Effector CD8-positive, alpha-beta T cell (primary cell): ENCODE data around the gene CHERP.
A peak's percentile ranks its signal among the peaks of the same experiment; 100 is the strongest.
"Not testable (repeated sequence)": the region's sequence is repeated elsewhere in the genome, so short reads cannot be mapped to it uniquely, and the experiment has no call there.

ENCODE experiments used
- DNase-seq: peaks from one replicate; lab custom pipeline; 2025; lab: John Stamatoyannopoulos, UW

The CHERP gene

GRCh38 chr19:16577531-16577985, 35.3 kb upstream of the CHERP start:
- no peak for DNase-seq

- no peak for DNase-seq
These were observed 34.7 kb upstream of the CHERP start for GRCh38 chr19:16576690-16577530.

GRCh38 chr19:16575861-16576689, 33.8 kb upstream of the CHERP start:
- DNase-seq = no peak

DNA sequence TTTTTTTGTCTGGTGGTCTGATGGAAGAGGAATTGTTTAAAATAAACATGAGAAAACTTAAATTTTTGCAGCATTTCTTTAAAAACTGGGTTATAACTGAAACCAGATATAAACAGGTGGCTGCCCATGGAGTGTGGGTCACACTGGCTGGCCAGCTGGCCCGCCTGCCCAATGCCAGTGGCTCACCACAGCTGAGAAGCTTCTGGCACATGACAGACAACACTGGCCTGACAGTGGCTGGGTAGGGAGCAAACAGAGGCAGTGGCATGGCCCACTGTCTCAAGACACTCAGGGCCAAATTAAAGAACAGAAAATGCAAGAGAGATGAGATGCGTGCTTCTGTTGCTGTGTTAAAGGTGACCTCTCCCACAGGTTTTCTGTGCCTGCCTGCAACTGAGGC, 33.0 kb upstream of the CHERP start:
- no peak for DNase-seq

DNA sequence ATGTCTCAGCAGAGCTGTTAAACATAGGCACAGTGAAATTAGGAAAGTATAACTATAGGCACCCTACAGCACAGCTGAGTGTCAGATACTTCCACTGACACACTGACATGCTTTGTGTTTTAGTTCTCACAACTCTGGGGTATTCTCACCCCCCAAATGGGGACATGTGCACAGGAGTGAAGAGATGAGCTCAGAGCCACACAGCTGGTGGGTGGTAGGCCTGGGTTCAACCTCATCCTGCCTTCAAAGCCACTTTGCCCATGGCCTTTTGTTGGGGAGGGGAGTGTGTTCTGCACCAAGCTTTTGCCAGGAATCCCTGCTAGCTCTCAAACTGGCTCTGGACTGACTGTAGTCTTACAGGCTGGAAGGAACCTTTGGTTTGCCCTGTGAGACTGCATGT, 31.7 kb upstream of the CHERP start:
- DNase-seq = no peak

- DNase-seq = no peak
These were observed 31.1 kb upstream of the CHERP start for GRCh38 chr19:16573296-16573695.

DNA sequence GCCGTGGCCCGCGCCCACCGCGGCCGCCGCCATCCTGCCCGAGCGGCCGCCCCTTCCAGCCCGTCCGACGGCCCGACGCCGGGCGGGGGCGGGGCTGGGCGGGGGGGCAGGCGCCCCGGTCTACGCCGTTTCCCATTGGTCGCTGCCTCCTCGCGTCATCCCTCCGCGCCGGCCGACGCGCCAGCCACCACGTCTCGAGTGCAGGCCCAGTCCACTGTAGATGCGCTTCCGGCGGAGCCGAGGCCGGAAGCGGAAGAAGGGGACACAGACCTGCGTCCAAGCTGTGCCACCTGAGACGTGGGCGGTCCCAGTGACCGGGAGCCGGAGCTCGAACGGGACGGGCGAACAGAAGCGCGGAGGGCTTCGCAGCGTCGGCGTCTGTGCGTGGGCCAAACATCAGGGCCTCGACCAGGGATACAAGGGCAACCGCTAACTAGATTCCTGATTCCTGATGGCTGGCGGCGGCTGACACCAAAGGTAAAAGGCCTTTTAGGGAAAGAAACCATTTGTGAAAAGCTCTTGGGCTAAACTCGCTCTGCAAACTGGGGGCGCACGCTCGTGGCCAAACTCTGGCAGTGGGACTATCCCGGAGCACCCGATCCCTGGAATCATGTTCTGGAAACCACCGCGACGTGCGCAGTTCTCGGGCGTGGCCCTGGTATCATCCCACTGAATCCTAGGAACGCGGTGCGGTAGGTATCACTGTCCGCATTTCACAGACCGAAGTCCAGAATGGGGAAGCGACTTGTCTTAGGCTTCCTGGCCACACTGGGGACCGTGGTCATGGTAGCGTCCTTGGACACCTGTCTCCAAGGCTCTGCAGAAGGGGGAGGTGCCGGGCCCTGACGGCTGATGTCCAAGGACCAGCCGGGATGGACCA, 30.3 kb upstream of the CHERP start, which contains the start of gene SLC35E1:
TSS of gene SLC35E1 (minus strand) at position 84 of the 880 bp plus-strand sequence. CDS start at position 33, 51 bp downstream.
- DNase-seq = peak; percentile 82

- no peak for DNase-seq
These were observed 29.6 kb upstream of the CHERP start for GRCh38 chr19:16571822-16572331.

- no peak for DNase-seq
These were observed 29.0 kb upstream of the CHERP start for GRCh38 chr19:16571283-16571682.

GRCh38 chr19:16569609-16570320, 27.5 kb upstream of the CHERP start:
- DNase-seq = no peak

DNA sequence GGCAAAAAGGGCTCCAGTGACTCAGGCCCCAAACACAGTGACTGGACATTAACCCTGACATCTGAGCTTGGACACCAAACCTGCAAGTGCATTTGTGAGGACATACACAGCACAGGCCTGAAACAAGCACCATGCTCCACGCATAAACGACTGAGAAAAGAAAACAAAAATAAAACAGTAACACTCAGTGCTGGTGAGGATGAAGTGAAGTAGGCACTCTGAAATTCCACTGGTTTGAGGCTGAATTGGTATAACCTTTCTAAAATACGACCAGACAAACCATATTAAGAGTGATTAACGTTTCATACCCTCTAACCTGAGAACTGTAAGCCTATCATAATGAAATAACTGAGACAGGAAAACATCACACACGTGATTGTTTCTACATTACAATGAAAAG, 24.5 kb upstream of the CHERP start:
- no peak for DNase-seq

- peak; percentile 67 for DNase-seq
These were observed 23.9 kb upstream of the CHERP start for GRCh38 chr19:16566161-16566560.

- DNase-seq = no peak
These were observed 22.6 kb upstream of the CHERP start for GRCh38 chr19:16564842-16565241.

- DNase-seq = no peak
These were observed 20.4 kb upstream of the CHERP start for GRCh38 chr19:16562608-16563025.

DNA sequence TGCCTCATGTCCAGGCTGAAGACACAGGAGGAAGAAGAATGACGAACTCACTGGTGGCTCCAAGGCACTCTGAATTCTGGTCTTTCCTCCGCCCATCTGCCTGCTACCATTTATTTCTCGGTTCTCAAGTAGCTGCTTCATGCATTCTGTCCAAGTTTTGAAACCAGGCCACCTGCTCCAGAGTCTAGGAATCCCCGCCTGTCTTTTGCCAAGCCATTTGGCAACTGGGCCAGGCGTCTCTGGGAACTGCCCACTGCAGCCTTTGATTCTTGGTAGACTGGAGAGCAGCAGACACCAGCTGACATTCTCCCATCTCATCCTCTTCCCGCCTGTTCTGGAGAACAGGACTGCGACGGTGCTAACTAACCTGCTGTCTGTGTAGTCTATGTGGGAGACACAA, 19.1 kb upstream of the CHERP start:
- no peak for DNase-seq

GRCh38 chr19:16559780-16560276, 17.6 kb upstream of the CHERP start:
- DNase-seq = no peak

DNA sequence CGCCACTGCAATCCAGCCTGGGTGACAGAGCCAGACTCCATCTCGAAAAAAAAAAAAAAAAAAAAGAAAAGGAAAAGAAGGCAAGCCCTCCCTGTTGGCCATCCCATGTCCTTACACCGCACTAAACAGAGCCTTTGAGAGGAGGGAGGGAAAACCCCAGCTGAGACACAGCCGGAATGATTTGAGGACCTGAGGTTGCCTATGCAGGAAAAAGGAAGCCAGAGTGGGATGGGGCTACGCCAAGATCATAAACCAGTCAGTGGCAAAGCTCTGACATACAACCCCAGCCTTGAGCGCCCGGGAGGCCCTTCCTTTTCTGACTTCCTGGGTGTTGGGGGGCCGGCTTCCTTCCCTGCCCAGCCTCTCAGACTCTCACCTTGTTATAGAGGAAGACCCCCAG, 12.5 kb upstream of the CHERP start:
- no peak for DNase-seq

DNA sequence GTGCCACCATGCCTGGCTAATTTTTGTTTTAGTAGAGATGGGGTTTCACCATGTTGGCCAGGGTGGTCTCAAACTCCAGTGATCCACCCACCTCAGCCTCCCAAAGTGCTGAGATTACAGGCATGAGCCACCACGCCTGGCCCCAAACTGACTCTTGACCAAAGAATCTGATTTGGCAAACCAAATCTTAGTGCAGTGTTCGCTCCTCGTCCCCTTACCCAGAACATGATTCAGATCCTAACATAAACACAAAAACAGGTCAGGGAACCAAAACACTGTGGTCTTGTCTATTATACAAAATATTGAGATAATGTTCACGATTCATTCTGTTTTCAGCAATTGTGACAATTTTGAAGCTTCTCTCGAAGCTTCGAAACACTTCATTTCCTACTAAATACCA, 9.7 kb upstream of the CHERP start:
- not testable (repeated sequence) for DNase-seq

DNA sequence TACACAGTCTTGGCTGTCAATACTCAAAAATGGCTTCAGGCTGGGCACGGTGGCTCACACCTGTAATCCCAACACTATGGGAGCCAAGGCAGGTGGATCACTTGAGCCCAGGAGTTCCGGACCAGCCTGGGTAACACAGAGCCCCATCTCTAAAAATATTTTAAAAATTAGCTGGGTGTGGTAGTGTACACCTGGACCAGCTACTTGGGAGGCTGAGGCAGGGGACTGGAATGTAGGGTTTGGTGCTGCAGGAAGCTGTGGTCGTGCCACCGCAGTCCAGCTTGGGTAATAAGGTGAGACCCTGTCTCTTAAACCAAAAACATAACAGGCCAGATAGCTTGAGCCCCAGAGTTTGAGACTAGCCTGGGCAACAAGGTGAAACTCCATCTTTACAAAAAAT, 6.7 kb upstream of the CHERP start:
- no peak for DNase-seq

DNA sequence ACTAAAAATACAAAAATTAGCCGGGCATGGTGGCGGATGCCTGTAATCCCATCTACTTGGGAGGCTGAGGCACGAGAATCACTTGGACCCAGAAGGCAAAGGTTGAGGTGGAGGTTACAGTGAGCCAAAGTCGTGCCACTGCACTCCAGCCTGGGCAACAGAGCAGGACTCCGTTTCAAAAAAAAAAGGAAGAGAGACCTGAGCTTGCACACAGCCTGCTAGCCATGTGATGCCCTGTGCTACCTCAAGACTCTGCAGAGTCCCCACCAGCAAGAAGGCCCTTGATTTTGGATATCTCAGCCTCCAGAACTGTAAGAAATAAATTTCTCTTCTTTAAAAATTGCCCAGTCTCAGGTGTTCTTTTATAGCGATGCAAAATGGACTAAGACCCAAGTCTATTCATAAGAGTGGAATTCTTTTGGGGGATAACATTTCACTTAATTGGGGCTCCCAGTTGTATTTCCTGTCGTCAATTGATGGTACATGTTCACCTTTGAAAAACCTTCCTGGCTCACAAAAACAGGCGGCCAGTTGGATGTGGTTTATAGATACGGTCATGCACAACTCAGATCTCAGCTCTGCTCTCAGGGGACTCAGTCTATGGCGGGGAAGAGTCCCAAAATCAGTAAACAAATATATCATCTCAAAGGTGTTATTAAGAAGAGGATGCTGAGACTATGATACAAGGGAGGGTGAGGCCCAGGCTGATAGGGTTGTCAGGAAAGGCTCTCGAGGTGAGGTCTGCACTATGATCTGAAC, 2.4 kb upstream of the CHERP start:
- DNase-seq = no peak
